ENCODE data around the gene ELMO1.

Gene ELMO1

DNA sequence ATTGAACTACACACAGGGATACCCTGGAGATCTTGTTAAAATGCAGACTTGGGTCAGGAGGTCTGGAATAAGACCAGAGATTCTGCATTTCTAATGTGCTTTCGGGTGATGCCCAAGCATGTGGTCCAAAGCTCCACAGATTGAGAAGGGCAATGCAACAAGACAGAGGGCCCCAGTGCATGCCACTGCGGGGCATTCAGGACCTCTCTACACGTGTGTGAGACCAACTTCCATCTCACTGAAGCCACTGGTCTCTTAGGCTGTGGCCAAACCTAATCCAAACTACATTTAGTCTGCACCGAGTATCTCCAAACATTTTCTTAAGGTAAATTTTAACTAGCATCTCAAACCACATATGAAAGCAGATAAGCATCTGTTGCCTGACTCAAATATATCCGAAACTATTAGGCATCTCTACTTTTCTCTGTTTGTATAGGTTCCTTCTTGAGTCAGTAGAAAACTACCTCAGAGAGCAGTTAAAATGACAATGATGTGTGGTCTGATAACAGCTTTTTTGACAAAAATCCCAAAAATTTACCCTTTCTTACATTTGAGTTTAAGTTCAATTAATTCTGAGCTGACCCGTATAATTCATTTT lies 107.5 kb downstream of the ELMO1 start:
- DNase-seq, result no peak

- DNase-seq, result no peak
Observed at GRCh38 chr7:37338966-37339365, 109.7 kb downstream of the ELMO1 start.

- DNase-seq, result no peak
Observed at GRCh38 chr7:37337522-37337921, 111.1 kb downstream of the ELMO1 start.

- peak; percentile 51 for DNase-seq
Observed at GRCh38 chr7:37336259-37336658, 112.4 kb downstream of the ELMO1 start.

DNA sequence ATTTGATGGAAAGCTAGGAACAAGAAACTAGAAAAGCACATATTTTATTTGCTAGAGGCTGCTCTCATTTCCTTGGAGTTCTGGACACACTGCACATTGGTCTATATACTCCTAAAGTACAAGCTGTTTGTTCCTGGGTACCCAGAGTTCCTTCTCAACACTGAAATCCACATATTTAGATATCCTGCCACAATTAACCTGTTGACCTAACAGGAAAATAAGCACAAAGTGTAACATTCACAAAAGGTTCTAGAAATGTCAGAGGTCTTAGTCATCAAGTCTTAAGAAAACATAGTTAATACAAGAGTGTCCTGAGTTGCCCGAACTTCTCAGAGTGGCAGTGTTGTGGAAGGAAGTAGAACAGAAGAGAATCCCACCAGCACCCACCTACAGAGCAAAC lies 115.6 kb downstream of the ELMO1 start:
- no peak for DNase-seq

GRCh38 chr7:37332243-37333016 lies 116.2 kb downstream of the ELMO1 start:
- DNase-seq, result no peak

DNA sequence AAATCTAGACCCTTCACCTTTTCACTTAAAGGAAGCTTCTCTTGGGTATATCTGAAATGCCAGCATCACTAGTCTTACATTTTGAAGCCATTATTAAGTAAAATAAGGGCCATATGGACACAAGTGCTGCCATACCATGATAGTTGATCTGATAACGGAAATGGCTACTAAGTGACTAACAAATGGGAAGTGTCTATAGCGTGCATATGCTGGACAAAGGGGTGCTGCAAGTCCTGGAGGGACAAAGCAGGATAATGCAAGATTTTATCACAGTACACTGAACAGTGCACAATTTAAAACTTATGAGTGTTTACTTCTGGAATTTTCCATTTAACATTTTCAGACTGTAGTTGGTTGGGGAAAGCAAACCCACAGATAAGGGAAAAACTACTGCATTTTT lies 117.9 kb downstream of the ELMO1 start:
- no peak for DNase-seq

DNA sequence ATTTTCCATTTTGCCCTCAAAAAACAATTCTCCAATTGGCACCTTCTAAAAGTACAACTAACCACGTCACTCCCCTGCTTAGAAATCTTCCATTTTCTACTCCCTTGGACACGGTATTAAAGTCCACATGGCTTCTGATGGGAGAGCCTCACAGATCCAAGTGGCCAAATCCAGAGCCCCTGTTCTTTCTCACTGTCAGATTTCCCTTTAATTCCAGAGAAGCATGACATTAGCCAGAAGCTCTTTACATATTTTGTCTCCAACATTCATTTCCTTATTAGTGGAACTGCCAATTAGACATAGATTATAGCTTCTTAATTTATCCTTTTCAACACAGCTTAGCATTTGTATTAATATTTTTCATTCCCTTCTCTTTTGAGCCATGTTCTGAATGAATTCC lies 118.7 kb downstream of the ELMO1 start:
- DNase-seq, result no peak

- DNase-seq, result no peak
Observed at GRCh38 chr7:37327288-37327687, 121.4 kb downstream of the ELMO1 start.

- DNase-seq, result no peak
Observed at GRCh38 chr7:37323966-37324365, 124.7 kb downstream of the ELMO1 start.

DNA sequence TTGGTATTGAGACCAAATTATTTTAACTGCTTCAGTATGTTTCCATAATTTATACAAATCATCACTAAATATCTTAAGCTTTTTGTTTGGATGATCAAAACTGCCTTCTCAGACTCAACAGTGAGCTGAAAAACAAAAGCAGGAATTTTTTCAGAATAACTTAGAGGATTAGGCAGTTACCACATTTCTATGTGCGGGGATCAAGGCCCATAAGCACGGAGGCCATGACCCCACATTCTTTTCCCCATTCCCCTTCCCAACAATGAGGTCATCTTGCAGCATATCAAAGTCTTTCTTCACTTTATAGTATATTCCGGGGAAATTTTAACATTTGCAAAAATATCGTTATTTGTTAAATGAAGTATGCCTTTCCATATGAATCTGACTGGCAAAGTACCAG lies 125.8 kb downstream of the ELMO1 start:
- no peak for DNase-seq

DNA sequence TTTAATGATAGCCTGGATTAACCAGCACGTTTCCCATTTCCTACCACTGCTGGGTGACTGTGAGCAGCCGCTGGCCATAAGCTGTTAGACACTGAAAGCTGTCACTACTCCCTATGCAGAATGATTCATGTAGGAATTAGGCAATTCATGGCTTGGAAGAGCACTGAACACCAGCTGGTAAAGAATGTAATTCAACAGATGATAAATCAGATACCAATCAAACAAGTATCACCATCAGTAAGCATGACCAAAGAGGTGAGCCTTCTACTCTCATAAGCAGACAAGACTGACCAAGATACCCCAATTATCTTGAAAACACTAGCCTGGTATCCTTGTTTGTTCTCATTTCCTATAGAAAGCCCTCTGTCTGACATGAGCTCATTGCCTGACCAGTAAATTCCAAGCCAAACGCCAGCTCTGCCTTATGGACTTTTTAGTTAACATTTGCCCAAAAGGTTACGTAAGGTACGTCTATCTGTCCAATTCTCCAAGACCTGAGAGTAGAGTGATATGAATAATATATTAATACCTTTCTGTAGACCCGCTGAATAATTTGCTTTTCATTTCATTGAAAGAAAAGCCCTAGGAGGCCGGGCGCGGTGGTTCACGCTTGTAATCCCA lies 127.7 kb downstream of the ELMO1 start:
- no peak for DNase-seq

- DNase-seq, result no peak
Observed at GRCh38 chr7:37320140-37320847, 128.4 kb downstream of the ELMO1 start.

DNA sequence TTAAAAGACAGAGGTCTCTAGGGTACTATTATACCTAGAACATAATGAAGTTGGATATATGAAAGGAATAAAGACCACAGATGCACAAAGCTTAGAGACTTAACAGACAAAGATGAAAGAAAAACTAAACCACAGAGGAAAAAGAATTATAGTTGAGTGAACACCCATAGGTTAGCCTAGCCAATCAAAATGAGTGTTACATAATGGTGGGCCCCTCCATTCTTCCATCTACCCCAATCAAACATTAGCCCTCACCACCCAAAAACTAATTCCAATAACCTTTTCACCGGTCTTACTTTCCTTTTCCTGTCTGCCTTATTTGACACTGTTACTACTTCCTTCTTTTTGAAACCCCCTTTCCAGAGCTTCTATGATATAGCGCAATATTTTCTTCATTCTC lies 130.1 kb downstream of the ELMO1 start:
- peak; percentile 44 for DNase-seq

- DNase-seq, result no peak
Observed at GRCh38 chr7:37315772-37316715, 132.6 kb downstream of the ELMO1 start.

DNA sequence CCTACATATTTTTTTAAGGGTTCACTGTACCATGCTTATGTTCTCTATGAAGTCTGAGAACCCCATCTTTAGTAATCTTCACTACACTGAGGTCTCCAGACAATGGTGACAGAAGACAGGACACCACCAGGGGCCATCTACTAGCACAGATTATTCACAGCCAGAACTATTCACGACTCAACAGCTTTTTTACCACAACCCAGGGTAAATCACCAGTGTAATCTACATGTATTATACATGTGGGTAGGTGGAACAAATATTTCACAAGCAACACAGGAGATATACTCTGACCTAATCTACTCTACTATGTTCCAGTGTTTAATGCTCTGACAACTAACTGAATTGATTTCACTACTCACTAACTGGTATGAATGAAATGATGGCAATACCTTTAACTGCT lies 136.1 kb downstream of the ELMO1 start:
- no peak for DNase-seq

GRCh38 chr7:37311355-37311754 lies 137.3 kb downstream of the ELMO1 start:
- peak; percentile 48 for DNase-seq

- DNase-seq, result peak; percentile 61
Observed at GRCh38 chr7:37310327-37311080, 138.2 kb downstream of the ELMO1 start.

- DNase-seq, result no peak
Observed at GRCh38 chr7:37309493-37309892, 139.2 kb downstream of the ELMO1 start.

DNA sequence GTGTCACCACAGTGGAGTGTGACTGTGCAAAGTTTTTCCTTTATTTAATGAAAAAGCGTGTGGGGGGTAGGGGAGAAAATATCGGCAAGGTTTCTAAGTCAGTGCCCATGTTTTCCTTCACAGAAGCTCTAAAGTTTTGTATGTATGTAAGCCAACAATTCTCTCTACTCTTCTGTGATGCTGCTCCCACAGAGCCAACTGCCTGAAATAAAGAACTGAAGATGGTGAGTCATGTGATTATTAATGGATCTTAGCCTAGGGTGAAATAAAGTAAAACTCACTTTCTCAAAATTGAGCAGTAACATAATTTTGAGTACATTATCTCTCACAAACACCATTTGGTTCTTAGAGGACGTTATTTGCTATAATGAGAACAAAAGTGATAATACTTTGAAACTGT lies 143.7 kb downstream of the ELMO1 start:
- no peak for DNase-seq

DNA sequence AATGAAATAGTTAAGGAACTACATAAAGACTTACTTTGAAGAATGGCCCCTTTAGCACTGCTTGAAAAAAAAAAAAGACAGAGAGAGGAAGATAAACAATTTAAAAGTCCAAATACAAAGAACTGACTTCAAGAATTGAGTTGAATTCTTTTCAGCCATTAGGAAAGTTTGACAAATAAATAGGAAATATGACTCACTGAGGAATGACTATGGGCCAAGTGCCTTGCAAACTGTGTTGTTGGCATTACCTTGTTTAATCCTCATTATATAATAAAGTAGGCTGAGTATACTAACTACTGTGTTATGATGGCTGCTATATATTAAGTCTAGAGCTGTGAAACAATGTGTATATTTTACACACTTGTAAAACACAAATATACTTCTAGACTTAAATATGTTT lies 151.1 kb downstream of the ELMO1 start:
- DNase-seq, result no peak

GRCh38 chr7:37295401-37295800 lies 153.3 kb downstream of the ELMO1 start:
- DNase-seq, result no peak
